ENCODE data around the gene GRIN2C.

GRIN2C gene

DNA sequence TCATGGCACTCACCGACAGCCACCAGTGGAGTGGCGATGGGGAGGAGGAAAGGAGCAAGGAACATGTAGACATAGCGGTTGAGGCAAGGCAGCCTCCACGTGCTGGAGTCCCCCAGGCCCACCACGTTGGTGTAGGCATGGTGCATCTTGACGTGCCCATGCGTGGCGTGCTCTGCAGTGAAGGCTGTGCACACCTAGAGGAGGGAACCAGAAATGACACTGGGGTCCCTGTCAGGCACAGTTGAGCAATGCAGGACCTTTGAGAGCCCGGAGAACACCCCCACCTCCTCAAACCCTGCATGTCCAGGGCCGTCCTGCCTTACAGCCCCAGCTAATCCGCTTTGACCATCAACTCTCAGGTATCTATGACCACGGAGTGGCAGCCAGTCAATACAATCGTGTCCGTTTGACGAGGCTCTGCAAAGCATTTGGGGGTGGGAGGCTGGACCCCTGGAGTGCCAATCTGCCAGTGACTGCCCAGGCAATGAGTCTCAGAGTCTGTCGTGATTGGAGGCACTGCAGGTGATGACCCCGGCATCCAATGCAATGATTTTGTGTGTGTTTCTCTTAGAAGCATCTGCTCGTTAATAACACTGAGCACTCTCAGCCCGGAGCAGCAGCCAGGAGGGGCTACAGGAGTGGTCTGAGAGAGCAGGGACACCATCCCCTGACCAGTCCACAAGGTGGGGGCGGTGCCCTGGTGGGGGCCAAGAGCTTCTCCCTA, 23.0 kb upstream of the GRIN2C start:
- H3K27ac ChIP-seq (ENCODE audit: low read length), result no peak overlapping the region
- no peak for DNase-seq
- no peaks in the 10 kb centered on the region for H3K79me2 ChIP-seq (ENCODE audit: insufficient read depth, low read length)
- no peaks in the 10 kb centered on the region for H3K36me3 ChIP-seq (ENCODE audit: insufficient read depth, low read length)
- no peaks in the 10 kb centered on the region for H3K4me1 ChIP-seq (ENCODE audit: insufficient read depth, low read length)
- peaks cover 7% of the 10 kb centered on the region for H3K27me3 ChIP-seq (ENCODE audit: insufficient read depth, low read length, poor library complexity)
- no peak overlapping the region for H2AFZ ChIP-seq (ENCODE audit: low read depth, low read length)
- no peak overlapping the region for H3K4me3 ChIP-seq (ENCODE audit: low read depth in 1 of 2, low read length in 2 of 2)
- no peak overlapping the region for H3K4me2 ChIP-seq (ENCODE audit: insufficient read depth, low read length)
- TF ChIP-seq, protein P1, sequence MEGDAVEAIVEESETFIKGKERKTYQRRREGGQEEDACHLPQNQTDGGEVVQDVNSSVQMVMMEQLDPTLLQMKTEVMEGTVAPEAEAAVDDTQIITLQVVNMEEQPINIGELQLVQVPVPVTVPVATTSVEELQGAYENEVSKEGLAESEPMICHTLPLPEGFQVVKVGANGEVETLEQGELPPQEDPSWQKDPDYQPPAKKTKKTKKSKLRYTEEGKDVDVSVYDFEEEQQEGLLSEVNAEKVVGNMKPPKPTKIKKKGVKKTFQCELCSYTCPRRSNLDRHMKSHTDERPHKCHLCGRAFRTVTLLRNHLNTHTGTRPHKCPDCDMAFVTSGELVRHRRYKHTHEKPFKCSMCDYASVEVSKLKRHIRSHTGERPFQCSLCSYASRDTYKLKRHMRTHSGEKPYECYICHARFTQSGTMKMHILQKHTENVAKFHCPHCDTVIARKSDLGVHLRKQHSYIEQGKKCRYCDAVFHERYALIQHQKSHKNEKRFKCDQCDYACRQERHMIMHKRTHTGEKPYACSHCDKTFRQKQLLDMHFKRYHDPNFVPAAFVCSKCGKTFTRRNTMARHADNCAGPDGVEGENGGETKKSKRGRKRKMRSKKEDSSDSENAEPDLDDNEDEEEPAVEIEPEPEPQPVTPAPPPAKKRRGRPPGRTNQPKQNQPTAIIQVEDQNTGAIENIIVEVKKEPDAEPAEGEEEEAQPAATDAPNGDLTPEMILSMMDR (IDR thresholded peaks at IDR 0.05; ENCODE audit: borderline replicate concordance, extremely low read depth, low read length, poor library complexity, severe bottlenecking), result no peak
- no peak for TF ChIP-seq EZH2 (IDR thresholded peaks at IDR 0.05; ENCODE audit: borderline replicate concordance, low read depth, low read length, severe bottlenecking)
- no peak for ATAC-seq (ENCODE audit: insufficient read depth, low read depth)
- no peaks in the 10 kb centered on the region for H3K9me3 ChIP-seq (ENCODE audit: insufficient read depth, low read length, severe bottlenecking)
- no peak overlapping the region for H3K9ac ChIP-seq (ENCODE audit: low read depth, low read length)
- peaks cover 5% of the 10 kb centered on the region; the same call in 1 of the 2 replicates for H4K20me1 ChIP-seq (ENCODE audit: insufficient read depth, low read length)

DNA sequence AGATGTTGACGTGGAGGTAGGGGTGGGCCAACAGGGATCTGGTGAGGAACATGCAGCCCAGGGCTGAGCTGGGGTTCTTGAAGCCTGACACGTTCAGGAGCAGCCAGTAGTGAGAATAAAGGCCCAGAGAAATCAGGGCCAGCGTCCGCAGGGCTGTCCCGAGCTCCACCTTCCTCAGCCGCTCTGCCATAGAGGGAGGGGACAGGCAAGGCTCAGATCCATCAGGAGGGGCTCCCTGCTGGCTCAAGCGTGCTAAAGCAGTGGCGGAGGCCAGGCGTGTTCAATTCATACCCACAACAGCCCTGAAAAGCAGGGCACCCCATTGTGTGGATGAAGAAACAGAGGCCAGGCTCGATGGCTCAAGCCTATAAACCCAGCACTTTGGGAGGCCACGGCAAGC, 21.4 kb upstream of the GRIN2C start:
- ATAC-seq (ENCODE audit: insufficient read depth, low read depth) (no peak), DNase-seq (no peak)
- H2AFZ ChIP-seq (ENCODE audit: low read depth, low read length), result no peak overlapping the region
- H3K36me3 ChIP-seq (ENCODE audit: insufficient read depth, low read length), result no peaks in the 10 kb centered on the region
- H3K9ac ChIP-seq (ENCODE audit: low read depth, low read length), result no peak overlapping the region
- H3K27me3 ChIP-seq (ENCODE audit: insufficient read depth, low read length, poor library complexity), result peaks cover 7% of the 10 kb centered on the region
- no peaks in the 10 kb centered on the region for H3K9me3 ChIP-seq (ENCODE audit: insufficient read depth, low read length, severe bottlenecking)
- no peak overlapping the region for H3K4me3 ChIP-seq (ENCODE audit: low read depth in 1 of 2, low read length in 2 of 2)
- no peaks in the 10 kb centered on the region for H3K79me2 ChIP-seq (ENCODE audit: insufficient read depth, low read length)
- TF ChIP-seq EZH2 (IDR thresholded peaks at IDR 0.05; ENCODE audit: borderline replicate concordance, low read depth, low read length, severe bottlenecking), result no peak
- TF ChIP-seq, protein P1 (IDR thresholded peaks at IDR 0.05; ENCODE audit: borderline replicate concordance, extremely low read depth, low read length, poor library complexity, severe bottlenecking), result no peak
- no peaks in the 10 kb centered on the region for H3K4me1 ChIP-seq (ENCODE audit: insufficient read depth, low read length)
- H3K4me2 ChIP-seq (ENCODE audit: insufficient read depth, low read length), result no peak overlapping the region
- H3K27ac ChIP-seq (ENCODE audit: low read length), result no peak overlapping the region
- H4K20me1 ChIP-seq (ENCODE audit: insufficient read depth, low read length), result peaks cover 5% of the 10 kb centered on the region; the same call in 1 of the 2 replicates

DNA sequence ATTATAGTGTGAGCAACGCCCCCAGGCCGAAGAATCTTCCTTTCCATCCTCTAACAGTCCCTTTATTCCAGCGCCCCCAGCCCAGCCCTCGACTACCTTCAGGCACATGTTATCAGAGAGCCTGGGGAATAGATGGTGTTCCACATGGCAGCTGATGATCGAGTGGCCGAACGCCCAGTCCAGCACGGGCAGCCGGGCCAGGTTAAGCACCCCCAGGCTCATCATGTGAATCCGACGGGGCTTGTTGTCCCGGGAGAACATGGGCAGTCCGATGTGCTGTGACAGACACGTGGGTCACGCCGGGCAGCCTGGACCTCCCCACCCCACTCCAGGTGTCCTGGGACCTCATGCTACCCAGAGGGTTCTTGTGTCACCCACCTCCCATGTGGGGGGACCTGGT, 19.6 kb upstream of the GRIN2C start:
- TF ChIP-seq, protein P1 (IDR thresholded peaks at IDR 0.05; ENCODE audit: borderline replicate concordance, extremely low read depth, low read length, poor library complexity, severe bottlenecking), result no peak
- no peak for TF ChIP-seq EZH2 (IDR thresholded peaks at IDR 0.05; ENCODE audit: borderline replicate concordance, low read depth, low read length, severe bottlenecking)
- peaks cover 7% of the 10 kb centered on the region for H3K27me3 ChIP-seq (ENCODE audit: insufficient read depth, low read length, poor library complexity)
- ATAC-seq (ENCODE audit: insufficient read depth, low read depth) (no peak), DNase-seq (no peak)
- no peaks in the 10 kb centered on the region for H3K9me3 ChIP-seq (ENCODE audit: insufficient read depth, low read length, severe bottlenecking)
- H3K79me2 ChIP-seq (ENCODE audit: insufficient read depth, low read length), result no peaks in the 10 kb centered on the region
- H3K27ac ChIP-seq (ENCODE audit: low read length), result no peak overlapping the region
- peaks cover 5% of the 10 kb centered on the region; the same call in 1 of the 2 replicates for H4K20me1 ChIP-seq (ENCODE audit: insufficient read depth, low read length)
- no peak overlapping the region for H3K4me3 ChIP-seq (ENCODE audit: low read depth in 1 of 2, low read length in 2 of 2)
- H3K36me3 ChIP-seq (ENCODE audit: insufficient read depth, low read length), result no peaks in the 10 kb centered on the region
- no peak overlapping the region for H2AFZ ChIP-seq (ENCODE audit: low read depth, low read length)
- H3K4me1 ChIP-seq (ENCODE audit: insufficient read depth, low read length), result peaks cover 4% of the 10 kb centered on the region
- H3K4me2 ChIP-seq (ENCODE audit: insufficient read depth, low read length), result no peak overlapping the region
- no peak overlapping the region for H3K9ac ChIP-seq (ENCODE audit: low read depth, low read length)

Data from DND-41 (cell line).